ENCODE measurements around the gene LSM8.
"Not testable (repeated sequence)": the region's sequence is repeated elsewhere in the genome, so short reads cannot be mapped to it uniquely, and the experiment has no call there.

LSM8 gene

DNA sequence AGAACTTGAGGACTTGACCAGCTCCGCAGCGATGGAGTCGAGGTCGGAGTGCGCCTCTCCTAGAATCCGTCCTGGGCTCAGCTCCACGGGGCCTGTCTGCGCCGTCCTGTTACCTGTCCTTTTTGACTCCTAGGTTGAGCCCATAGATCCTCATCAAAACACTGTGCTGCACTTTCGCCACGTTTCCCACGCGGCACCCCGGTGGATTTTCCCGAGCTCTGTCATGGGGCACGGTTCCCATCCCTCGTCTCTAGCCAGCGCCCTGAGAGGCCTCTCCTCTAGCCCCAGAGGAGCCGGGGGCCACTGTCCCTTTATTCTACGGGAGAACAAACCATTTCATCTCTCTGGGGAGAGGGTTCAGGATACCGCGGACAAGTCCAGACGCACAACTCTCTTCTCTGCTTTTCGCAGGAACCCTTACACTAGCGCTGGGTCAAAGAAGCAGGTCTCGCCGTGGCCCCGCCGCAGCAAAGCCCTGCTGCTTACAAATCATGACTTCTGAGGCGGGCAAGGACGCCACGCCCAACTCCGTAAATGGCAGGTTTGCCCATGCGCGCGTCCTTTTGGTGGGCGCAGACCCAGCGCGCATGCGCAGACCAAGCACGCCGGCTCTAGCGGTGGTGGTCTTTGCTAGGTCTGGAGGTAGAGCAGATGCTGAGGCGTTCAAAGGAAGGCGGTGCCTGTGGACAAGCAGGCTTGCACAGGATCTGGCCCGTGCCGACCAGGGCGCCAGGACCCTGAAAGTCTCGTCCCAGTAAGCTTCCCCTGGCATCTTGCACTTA lies 30.3 kb downstream of the LSM8 start:
- no peak for DNase-seq

DNA sequence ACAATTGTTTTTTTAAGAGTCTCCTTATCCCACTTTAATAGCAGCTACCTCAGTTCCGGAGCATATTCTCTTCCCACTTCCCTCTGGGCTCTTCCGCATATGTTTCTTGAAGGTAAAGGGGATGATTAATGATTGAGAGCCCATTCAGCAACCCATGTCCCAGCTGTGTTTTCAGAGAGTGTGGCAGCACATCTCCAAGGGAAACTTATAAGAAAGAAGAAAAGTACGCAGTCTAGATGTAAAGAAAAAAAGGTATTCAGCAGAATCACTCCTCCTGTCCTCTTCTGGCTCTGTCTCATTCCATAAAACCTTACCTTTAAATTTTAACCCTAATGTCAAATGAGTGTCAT lies 30.8 kb downstream of the LSM8 start:
- no peak for DNase-seq

DNA sequence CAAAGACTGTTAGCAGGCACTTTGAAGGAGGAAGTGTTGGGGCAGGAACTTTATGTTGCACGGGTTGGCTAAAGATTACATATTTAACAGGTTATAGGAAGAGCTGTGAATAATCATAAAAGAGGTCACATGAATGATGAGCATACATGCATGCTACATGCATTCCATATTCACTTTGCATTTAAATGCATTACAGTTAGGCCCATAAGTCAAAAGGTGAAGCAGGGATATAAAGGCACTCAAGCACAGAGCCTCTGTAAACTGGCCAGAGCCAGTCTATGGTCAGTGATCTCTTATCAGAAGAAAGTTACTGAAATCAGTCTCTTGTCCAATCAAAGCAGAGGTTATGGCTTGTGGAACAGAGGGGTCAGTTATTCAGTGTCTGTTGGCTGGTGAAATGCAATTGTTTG lies 33.3 kb downstream of the LSM8 start:
- no peak for DNase-seq

DNA sequence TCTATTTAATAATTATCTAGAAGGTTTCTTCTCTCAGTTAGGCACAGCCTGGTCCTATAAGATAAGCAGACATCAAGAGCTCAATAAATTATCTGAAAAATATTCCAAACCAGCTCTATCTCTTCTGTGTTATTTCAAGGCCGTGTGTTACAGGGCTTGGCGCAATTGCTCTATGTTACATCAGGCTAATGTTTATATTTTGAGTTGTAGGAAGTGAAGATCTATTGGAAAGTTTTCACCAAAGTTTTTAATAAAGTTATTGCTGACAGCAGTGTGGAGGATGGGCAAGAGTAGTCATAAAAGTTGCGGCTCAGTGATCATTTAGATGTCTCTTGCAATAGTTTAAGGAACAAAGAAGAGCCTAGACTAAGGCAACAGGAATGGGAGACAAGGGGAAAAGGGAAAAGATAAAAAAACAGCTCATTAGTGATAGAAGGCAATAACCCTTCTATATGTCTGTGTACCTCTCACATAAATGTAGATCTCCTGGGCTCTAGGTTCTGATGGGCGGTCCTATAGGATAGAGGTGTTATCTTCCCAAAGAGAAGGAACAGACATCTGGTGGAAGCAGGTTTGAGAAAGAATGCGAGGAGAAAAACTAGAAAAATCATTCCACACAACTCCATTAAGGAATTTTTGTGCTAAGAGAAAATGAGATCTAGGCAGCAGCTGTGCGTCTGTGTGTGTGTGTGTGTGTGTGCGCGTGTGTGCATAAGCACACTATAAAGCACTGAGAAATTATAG lies 34.6 kb downstream of the LSM8 start:
- DNase-seq = no peak

DNA sequence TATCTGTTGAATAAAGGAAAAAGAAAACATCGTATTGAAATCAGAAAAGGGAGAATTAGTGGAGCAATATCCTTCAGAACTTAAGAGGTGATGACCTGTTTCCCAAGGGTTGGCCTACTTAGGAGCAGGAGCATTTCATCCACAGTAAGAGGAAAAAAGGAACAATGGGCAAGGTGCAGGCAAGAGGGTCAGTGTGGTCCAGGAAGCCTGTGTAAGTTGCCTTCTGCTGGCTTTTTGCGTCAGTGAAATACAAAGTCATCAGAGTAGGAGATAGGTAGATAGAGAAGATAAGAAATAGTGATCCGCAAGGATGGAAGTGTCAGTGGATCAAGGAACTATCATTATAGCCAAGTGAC lies 35.2 kb downstream of the LSM8 start:
- DNase-seq = no peak

DNA sequence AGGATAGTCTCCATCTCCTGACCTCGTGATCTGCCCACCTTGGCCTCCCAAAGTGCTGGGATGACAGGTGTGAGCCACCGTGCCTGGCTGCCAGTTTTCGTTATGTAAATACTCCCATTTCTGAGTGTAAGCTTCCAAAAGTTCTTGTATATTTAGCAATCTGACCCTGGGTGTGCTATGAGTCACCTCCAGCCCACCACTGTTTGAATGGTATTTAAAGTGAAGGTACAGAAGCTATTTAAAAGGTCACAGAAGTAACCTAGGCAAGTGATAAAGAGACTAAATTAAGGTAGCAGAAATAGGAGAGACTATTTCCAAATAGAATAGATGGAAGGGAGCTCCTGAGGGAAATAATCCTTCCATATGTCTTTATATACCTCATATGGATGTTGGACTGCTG lies 36.6 kb downstream of the LSM8 start:
- DNase-seq = no peak

DNA sequence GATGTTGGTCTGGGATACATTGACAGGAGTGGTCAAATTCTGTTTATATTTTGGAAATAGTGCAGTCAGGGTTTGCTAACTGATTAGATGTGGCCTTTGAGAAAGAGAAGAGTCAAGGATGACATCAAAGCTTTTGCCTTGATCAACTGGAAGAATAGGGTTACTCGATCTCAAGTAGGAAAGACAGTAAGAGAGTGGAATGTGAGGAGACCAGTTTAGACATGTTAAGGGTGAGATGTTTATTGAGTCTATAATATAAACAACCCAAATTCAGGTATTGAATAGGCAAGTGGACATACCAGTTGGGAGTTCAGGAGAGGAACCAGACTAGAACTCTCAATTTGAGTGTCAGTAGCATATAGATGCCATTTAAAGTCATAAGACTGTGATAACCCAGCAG lies 38.6 kb downstream of the LSM8 start:
- DNase-seq = no peak

DNA sequence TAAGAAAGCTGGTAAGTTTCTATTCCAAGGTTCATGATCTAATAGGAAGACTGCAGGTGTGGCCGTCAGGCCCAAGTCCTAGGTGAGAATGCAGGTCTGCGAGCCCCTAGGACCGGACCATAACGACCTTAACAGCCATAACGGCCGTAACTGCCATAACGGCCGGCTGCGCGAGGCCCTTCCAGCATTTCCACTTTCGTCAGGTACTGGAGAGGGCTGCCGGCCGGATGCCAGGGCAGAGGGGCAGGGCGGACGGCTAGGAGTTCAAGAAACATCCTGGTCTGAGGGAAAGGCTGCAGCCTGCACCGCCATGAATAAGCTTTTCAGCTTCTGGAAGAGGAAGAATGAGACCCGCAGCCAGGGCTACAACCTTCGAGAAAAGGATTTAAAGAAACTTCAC lies 40.6 kb downstream of the LSM8 start, which contains the start of gene ANKRD7:
TSS of gene ANKRD7 (plus strand) at position 184 of the 400 bp plus-strand sequence. CDS start at position 311, 127 bp downstream.
- DNase-seq = no peak

DNA sequence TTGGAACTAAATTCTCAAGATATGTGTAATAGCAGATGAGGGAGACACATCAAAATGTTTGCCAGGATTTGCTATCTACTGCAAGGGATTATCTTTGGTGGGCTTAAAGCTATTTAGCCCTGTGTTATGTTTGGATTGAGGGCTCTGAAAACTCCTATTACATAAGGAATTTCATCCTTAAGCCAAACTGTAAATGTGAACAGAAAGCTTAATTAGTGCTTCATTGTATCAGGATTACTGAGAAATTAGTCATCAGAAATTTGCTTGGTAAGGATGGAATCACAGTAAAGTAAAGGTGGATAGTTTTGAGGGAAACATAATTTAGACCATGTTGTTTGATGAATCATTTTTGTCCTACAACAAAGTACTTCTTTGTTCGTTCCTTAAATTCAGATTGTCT lies 48.9 kb downstream of the LSM8 start:
- no peak for DNase-seq

DNA sequence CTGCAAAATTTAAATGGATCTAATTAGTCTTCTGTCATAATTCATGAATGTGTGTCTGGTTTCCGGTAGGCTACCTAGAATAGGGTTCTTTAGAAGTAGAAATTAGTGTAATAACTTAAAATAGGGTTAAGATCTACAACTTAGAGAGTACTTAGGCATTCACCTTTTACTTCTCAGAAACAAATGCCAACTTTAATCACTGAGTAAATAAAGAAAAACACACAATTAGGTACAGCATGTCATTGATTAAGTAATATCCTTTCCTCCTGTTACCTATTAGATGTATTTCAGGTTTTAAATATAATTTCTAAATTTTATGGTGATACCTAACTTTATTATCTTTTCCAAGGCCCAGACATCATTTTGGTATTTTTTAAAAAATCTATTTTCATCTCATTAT lies 49.8 kb downstream of the LSM8 start:
- DNase-seq = no peak

DNA sequence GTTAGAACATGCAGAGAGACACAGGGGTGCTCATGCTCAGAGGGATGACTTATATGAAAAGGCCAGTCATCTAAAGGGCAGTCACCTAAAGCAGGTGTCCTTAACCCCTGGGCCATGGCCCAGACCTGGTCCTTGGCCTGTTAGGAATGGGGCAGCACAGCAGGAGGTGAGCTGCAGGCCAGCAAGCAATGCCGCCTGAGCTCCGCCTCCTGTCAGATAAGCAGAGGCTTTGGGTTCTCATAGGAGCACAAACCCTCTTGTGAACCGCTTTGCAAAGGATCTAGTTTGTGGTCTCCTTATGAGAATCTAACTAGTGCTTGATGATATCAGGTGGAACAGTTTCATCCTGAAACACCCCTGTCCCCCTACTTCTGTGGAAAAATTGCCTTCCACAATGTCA lies 55.0 kb downstream of the LSM8 start:
- no peak for DNase-seq

DNA sequence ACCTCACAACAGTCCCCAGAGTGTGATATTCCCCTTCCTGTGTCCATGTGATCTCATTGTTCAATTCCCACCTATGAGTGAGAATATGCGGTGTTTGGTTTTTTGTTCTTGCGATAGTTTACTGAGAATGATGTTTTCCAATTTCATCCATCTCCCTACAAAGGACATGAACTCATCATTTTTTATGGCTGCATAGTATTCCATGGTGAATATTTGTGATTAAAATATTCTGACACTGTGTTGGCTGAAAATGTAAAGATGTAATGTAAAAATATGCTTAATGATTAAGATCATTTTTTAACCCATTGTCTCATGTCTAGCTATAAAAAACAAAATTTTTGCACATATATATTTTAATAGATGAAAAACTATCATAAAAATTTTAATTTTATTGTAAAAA lies 56.4 kb downstream of the LSM8 start:
- not testable (repeated sequence) for DNase-seq

All from GF-D8 (cell line).